HL-60 (cell line): Measurements from ENCODE around the gene TPRX1.
"Not testable (repeated sequence)": the region's sequence is repeated elsewhere in the genome, so short reads cannot be mapped to it uniquely, and the experiment has no call there.

ENCODE experiments used
- CTCF ChIP-seq: IDR thresholded peaks from one replicate; pipeline ENCODE4 v1.5.1; 2011; ENCODE audit warnings: low read length, control low read depth, inconsistent platforms; ENCODE audit not compliant: insufficient read depth
- POLR2AphosphoS5 ChIP-seq: IDR thresholded peaks from 2 replicates; pipeline ENCODE4 v1.6.1; 2012; ENCODE audit warnings: low read depth

GRCh38 chr19:47787307-47787706 is 17.0 kb downstream of the TPRX1 start:
- TF ChIP-seq POLR2AphosphoS5, CTCF: not testable (repeated sequence)
